Measurements from ENCODE around the gene SPTLC2. TPM values are rescaled to one million over a fixed set of nuclear protein-coding genes. Genes with fewer than 3 reads are reported as not detected.

Gene SPTLC2
- total and polyA plus RNA-seq, 2 of the 13 experiments (the other 11 are each of a cell fraction or from before 2014, with no cell fraction given), result 17.4 to 17.5 TPM

DNA sequence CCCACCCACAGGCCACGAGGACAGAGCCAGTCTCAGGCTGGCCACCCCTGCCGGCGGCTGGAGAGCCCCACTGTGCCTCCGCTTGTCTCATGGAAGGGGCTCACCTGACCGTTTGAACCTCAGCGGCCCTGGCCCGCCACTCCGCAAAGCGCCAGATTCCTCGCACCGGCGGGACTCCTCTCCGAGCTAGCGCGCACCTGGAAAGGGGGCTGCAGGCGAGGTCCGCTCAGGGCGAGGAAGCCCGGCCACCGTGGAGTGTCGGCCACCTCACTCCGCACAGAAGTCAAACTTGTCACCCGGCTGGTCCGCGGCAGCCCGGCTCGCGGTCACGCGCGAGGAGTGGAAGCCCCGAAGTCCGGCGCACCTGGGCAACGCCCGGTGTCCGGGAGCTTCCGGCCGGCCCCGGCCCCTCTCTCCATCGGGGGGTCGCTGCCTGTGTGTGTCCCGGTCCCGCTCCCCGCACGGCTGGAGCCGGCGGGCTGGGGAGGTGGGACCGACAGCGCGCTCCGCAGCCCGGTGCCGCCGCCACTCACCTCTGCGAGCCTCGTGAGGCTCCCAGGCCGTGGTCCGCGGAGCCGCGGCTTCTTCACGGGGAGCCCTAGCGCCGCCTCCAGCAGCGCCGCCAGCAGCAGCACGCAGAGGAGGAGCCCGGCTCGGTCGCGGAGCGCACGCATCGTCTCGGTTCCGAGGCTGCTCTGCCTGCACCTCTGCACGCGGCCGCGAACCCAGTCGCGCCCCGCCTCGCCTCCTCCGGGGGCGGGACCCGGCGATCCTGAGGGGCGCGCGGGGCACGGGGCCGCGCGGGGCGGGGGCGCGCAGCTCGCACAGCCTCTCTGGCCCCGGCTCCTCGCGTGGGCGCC is 118.1 kb downstream of the SPTLC2 start, which contains the start of gene ISM2:
TSS of gene ISM2 (minus strand) at position 697 of the 860 bp plus-strand sequence. CDS start at position 674, 23 bp downstream.
- ATAC-seq, result peak; percentile 82
- WGBS (ENCODE audit: low lambda C conversion rate), result 0% methylated on average over 6 of the region's 104 CpGs
- FAIRE-seq, result no peak
- ChIA-PET CTCF (ENCODE audit: low intra/inter-chr PET ratio, low total read pairs) (no interaction called here), POLR2A (interaction anchor here (1.0 to 1.7 kb wide), 5 partner anchors 10 to 196 kb away, joined by 3 to 22 read pairs (median 4); partner anchors contain the start of genes AHSA1 and VIPAS39)
- intact Hi-C loops (cut with micrococcal nuclease; ENCODE audit: unreplicated experiment) (loop anchor here (2.0 kb wide), 1 partner anchor 40 kb away; the partner anchor contains the start of gene AHSA1), in situ Hi-C loops (cut with HindIII; ENCODE audit: extremely low pct_ligation_motif_present, low pct_unique_long_range_greater_than_20kb) (no loop called here)
- H3K36me3 ChIP-seq (replicated peaks in 1 of 2; ENCODE audit: control insufficient read depth in 1 of 2, insufficient read depth in 2 of 2, low read length in 2 of 2), result no peaks in the 10 kb centered on the region
- H2AFZ ChIP-seq (ENCODE audit: low read length), result no peak within 1 kb of the TSS
- H3K27me3 ChIP-seq (ENCODE audit: control insufficient read depth in 1 of 2, insufficient read depth in 2 of 2, low read length in 2 of 2), result no peaks in the 10 kb centered on the region; a peak in 1 of 5 replicates
- DNase-seq (ENCODE audit: low spot score), result peak; percentile 44
- peak within 1 kb of the TSS; percentile 90 for H3K4me2 ChIP-seq (ENCODE audit: low read depth, low read length)
- H3K9me3 ChIP-seq (ENCODE audit: low read length), result no peaks in the 10 kb centered on the region
- peak within 1 kb of the TSS; percentile 69 to 88 (median 84) for H3K4me3 ChIP-seq (replicated peaks in 1 of 3; ENCODE audit: insufficient read depth in 1 of 3, low read depth in 2 of 3, low read length in 3 of 3)
- H3K4me1 ChIP-seq (ENCODE audit: insufficient read depth, low read length), result peaks cover 60% of the 10 kb centered on the region
- no TSS peak for BruUV-seq (replicated peaks)
- peak within 1 kb of the TSS; percentile 74 for H3K27ac ChIP-seq (ENCODE audit: extremely low read length, insufficient read depth, low read length)
- peak within 1 kb of the TSS; percentile 87 for H3K9ac ChIP-seq (ENCODE audit: insufficient read depth, low read depth, low read length)
- no peaks in the 10 kb centered on the region for H4K20me1 ChIP-seq (ENCODE audit: insufficient read depth, low read length)
- H3K79me2 ChIP-seq (ENCODE audit: insufficient read depth, low read length), result peaks cover 10% of the 10 kb centered on the region
- TF ChIP-seq ZBTB37 (CRISPR knock-in tag; IDR thresholded peaks at IDR 0.05) (no peak), ZNF205 (CRISPR knock-in tag; IDR thresholded peaks at IDR 0.05) (peak; percentile 65), KDM5A (IDR thresholded peaks at IDR 0.05; ENCODE audit: borderline replicate concordance, low read length) (no peak), ZMYM2 (CRISPR knock-in tag; IDR thresholded peaks at IDR 0.05) (no peak), FOXK1 (CRISPR knock-in tag; IDR thresholded peaks at IDR 0.05; ENCODE audit: borderline replicate concordance, low read depth) (0 out of 2 replicates have a peak, but pooled peaks have one; percentile 19), U2AF1 (optimal IDR thresholded peaks at IDR 0.05; ENCODE audit: low read depth, low read length) (no peak), ZNF777 (CRISPR knock-in tag; IDR thresholded peaks at IDR 0.05) (peak; percentile 86), HCFC1 (IDR thresholded peaks at IDR 0.05; ENCODE audit: low read depth, low read length) (no peak), TOE1 (CRISPR knock-in tag; IDR thresholded peaks at IDR 0.05) (no peak), ZNF282 (IDR thresholded peaks at IDR 0.05; ENCODE audit: partially characterized antibody) (no peak), ZNF746 (CRISPR knock-in tag; IDR thresholded peaks at IDR 0.05) (0 out of 2 replicates have a peak, but pooled peaks have one; percentile 19), ZNF362 (CRISPR knock-in tag; IDR thresholded peaks at IDR 0.05; ENCODE audit: borderline replicate concordance) (no peak), ZNF550 (CRISPR knock-in tag; IDR thresholded peaks at IDR 0.05; ENCODE audit: borderline replicate concordance) (no peak), ZNF567 (CRISPR knock-in tag; IDR thresholded peaks at IDR 0.05; ENCODE audit: borderline replicate concordance) (no peak), FOXA3 (CRISPR knock-in tag; IDR thresholded peaks at IDR 0.05) (0 out of 2 replicates have a peak, but pooled peaks have one; percentile 15), ZNF557 (CRISPR knock-in tag; IDR thresholded peaks at IDR 0.05) (peak; percentile 55; the same call in 1 of the 2 replicates), STAT5B (CRISPR knock-in tag; IDR thresholded peaks at IDR 0.05) (no peak), MTF1 (CRISPR knock-in tag; IDR thresholded peaks at IDR 0.05) (no peak)
- TF ChIP-seq, protein P1, sequence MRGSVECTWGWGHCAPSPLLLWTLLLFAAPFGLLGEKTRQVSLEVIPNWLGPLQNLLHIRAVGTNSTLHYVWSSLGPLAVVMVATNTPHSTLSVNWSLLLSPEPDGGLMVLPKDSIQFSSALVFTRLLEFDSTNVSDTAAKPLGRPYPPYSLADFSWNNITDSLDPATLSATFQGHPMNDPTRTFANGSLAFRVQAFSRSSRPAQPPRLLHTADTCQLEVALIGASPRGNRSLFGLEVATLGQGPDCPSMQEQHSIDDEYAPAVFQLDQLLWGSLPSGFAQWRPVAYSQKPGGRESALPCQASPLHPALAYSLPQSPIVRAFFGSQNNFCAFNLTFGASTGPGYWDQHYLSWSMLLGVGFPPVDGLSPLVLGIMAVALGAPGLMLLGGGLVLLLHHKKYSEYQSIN (CRISPR knock-in tag; IDR thresholded peaks at IDR 0.05; ENCODE audit: borderline replicate concordance), result no peak
- TF ChIP-seq, protein P2, sequence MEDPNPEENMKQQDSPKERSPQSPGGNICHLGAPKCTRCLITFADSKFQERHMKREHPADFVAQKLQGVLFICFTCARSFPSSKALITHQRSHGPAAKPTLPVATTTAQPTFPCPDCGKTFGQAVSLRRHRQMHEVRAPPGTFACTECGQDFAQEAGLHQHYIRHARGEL (CRISPR knock-in tag; IDR thresholded peaks at IDR 0.05), result 0 out of 2 replicates have a peak, but pooled peaks have one; percentile 73
